DLD1 (cell line): ENCODE results near the gene AGBL5.
"Not testable (repeated sequence)": the region's sequence is repeated elsewhere in the genome, so short reads cannot be mapped to it uniquely, and the experiment has no call there.

ENCODE experiments used
- in situ Hi-C: cut with HindIII; loops from 2 replicates; pipeline ENCODE4 v1.10.0; 2017; ENCODE audit warnings: low sequenced_read_pairs

The AGBL5 gene

GRCh38 chr2:27074738-27075565 is 23.5 kb downstream of the AGBL5 start:
- in situ Hi-C loops: no loop called here

- in situ Hi-C loops: not testable (repeated sequence)
Observed at GRCh38 chr2:27075566-27075871, 24.1 kb downstream of the AGBL5 start.

GRCh38 chr2:27076323-27076722 is 24.9 kb downstream of the AGBL5 start:
- in situ Hi-C loops: no loop called here

GRCh38 chr2:27077231-27077630 is 25.8 kb downstream of the AGBL5 start:
- in situ Hi-C loops: no loop called here

- in situ Hi-C loops: no loop called here
Observed at GRCh38 chr2:27078267-27079194, 27.1 kb downstream of the AGBL5 start, which contains the start of gene EMILIN1. EMILIN1 (plus strand) TSS chr2:27078615; CDS start chr2:27079066, 451 bp downstream.

- in situ Hi-C loops: no loop called here
Observed at GRCh38 chr2:27079233-27080139, 28.0 kb downstream of the AGBL5 start.

GRCh38 chr2:27080140-27080469 is 28.6 kb downstream of the AGBL5 start:
- in situ Hi-C loops: no loop called here

GRCh38 chr2:27080603-27080936 is 29.1 kb downstream of the AGBL5 start:
- in situ Hi-C loops: no loop called here

- in situ Hi-C loops: no loop called here
Observed at GRCh38 chr2:27081984-27082772, 30.7 kb downstream of the AGBL5 start.

GRCh38 chr2:27082773-27083409 is 31.4 kb downstream of the AGBL5 start:
- in situ Hi-C loops: no loop called here

- in situ Hi-C loops: no loop called here
Observed at GRCh38 chr2:27083410-27084296, 32.2 kb downstream of the AGBL5 start.

GRCh38 chr2:27084297-27085061 is 33.0 kb downstream of the AGBL5 start:
- in situ Hi-C loops: no loop called here

- in situ Hi-C loops: no loop called here
Observed at GRCh38 chr2:27085062-27085672, 33.7 kb downstream of the AGBL5 start.

- in situ Hi-C loops: no loop called here
Observed at GRCh38 chr2:27085673-27086089, 34.2 kb downstream of the AGBL5 start.

GRCh38 chr2:27086090-27086723 is 34.7 kb downstream of the AGBL5 start:
- in situ Hi-C loops: no loop called here

- in situ Hi-C loops: no loop called here
Observed at GRCh38 chr2:27086724-27087593, 35.5 kb downstream of the AGBL5 start, which contains the start of gene KHK. KHK (plus strand) TSS chr2:27086772; CDS start chr2:27087260, 488 bp downstream.
